Testis (tissue), 2 donors: ENCODE data around the gene ALOXE3.

ENCODE experiments used
- CTCF ChIP-seq, 3 experiments: fragments of 450-650 bp in 2 of 3; fragments of 200-600 bp in 1 of 3; sonication (generic) in 1 of 3; IDR thresholded peaks; one replicate each; pipeline ENCODE4 v1.5.1; 2016 to 2019; ENCODE audit warnings: antibody characterized with exemption in 3 of 3, mild to moderate bottlenecking in 2 of 3, moderate library complexity in 1 of 3
- POLR2A ChIP-seq: fragments of 450-650 bp; IDR thresholded peaks from one replicate; pipeline ENCODE4 v1.6.1; 2017; ENCODE audit warnings: antibody characterized with exemption, mild to moderate bottlenecking, moderate library complexity

GRCh38 chr17:8158267-8159031 is 40.1 kb upstream of the ALOXE3 start:
- TF ChIP-seq CTCF (IDR thresholded peaks at IDR 0.05) = peak; percentile 92 to 98 (median 95)
- no peak for TF ChIP-seq POLR2A
